Choroid plexus epithelial cell (primary cell): ENCODE data around the gene MARCHF6.

Experiments
- DNase-seq: peaks from one replicate; pipeline ENCODE4 v3.0.0-alpha.2; 2010; ENCODE audit warnings: low read depth
- H3K4me3 ChIP-seq: 2 replicates; pipeline ENCODE4 v1.5.1; 2011; ENCODE audit warnings: low read depth, mild to moderate bottlenecking, control low read depth, low read length, moderate library complexity
- TF ChIP-seq, protein P1 (sequence below): conservative IDR thresholded peaks from 2 replicates; pipeline ENCODE4 v1.5.1; 2011; ENCODE audit warnings: low read depth, mild to moderate bottlenecking, control low read depth, inconsistent platforms, low read length, moderate library complexity

MARCHF6 gene

DNA sequence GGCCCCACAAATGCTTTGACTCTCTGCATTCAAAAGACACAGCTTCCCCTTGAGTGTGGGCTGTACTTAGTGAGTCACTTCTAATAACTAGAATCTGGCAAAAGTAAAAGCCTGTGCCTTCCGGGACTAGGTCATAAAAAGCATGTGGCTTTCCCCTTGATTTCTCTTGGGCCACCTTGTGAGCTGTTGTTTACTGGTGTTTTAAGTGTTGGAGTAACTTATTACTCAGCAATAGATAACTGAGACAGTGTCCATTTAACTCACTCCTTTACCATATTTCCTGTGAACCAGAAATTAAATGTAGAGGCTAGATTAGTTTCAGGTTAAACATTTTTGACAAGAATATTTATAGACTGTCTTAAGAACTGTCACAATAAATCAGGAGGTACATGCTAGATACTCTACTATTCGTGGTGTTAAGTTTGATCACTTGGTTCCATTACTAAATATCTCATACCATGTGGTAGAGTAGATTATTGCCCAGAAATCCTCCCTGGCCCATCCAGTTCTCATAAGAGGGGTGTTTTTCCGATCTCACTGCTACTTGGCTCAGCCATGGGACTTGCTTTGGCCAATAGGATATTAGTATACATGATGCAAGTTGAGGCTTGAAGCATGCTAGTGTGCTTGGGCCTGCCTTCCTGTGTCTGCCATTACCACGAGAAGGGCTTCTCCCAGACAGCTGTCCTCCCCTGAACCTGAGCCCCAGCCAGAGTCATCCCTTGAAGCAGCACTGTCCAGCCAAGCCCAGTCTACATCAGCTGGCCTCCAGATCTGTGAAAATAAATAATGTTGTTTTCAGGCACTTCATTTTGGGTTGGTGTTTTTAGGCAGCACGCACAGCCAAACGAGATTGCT, 35.4 kb upstream of the MARCHF6 start:
- TF ChIP-seq, protein P1, sequence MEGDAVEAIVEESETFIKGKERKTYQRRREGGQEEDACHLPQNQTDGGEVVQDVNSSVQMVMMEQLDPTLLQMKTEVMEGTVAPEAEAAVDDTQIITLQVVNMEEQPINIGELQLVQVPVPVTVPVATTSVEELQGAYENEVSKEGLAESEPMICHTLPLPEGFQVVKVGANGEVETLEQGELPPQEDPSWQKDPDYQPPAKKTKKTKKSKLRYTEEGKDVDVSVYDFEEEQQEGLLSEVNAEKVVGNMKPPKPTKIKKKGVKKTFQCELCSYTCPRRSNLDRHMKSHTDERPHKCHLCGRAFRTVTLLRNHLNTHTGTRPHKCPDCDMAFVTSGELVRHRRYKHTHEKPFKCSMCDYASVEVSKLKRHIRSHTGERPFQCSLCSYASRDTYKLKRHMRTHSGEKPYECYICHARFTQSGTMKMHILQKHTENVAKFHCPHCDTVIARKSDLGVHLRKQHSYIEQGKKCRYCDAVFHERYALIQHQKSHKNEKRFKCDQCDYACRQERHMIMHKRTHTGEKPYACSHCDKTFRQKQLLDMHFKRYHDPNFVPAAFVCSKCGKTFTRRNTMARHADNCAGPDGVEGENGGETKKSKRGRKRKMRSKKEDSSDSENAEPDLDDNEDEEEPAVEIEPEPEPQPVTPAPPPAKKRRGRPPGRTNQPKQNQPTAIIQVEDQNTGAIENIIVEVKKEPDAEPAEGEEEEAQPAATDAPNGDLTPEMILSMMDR, result no peak
- no peak overlapping the region for H3K4me3 ChIP-seq
- no peak for DNase-seq

DNA sequence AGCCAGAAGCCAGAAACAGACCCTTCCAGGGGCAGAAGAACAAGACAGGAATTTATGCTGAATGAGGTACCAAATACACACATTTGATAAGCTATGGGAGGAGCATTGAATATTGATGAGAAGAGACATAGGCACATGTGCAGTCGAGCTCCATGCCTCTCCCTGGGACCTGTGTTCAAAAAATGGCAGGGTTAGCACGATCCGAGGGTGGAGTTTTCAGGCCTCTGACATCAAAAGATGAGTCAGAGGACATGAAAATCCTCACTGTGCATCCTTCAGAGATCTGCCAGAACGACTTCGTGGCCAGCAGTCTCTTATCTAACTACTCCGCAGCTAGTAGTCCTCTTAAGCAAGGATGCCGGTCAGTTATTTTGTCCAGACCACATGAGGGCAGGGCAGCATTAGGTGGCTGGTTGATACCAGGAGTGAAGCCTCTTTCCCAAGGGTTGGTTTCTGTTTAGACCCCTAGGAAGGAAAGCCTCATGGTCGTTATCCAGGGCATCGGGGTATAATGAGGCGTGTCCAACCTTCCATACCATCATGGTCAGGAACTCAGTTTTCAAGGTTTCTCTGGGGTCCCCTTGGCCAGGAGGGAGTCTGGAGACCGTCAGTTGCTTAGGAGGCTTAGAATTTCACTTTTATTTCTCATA, 34.2 kb upstream of the MARCHF6 start:
- TF ChIP-seq, protein P1, result peak; percentile 53
- DNase-seq, result peak; percentile 90
- no peak overlapping the region for H3K4me3 ChIP-seq

DNA sequence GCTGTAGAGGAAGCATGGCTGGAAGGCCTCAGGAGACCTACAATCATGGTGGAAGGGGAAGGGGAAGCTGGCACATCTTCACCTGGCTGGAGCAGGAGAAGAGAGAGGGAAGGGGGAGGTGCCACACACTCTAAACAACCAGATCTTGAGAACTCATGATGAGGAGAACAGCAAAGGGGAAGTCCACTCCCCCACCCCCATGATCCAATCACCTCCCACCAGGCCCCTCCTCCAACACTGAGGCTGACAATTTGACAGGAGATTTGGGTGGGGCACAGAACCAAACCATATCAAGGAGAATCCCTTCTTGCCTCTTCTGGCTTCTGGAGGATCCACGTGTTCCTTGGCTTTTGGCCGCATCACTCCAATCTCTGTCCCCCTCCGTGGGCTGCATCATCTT, 32.7 kb upstream of the MARCHF6 start:
- no peak overlapping the region for H3K4me3 ChIP-seq
- no peak for DNase-seq
- TF ChIP-seq, protein P1, result no peak

DNA sequence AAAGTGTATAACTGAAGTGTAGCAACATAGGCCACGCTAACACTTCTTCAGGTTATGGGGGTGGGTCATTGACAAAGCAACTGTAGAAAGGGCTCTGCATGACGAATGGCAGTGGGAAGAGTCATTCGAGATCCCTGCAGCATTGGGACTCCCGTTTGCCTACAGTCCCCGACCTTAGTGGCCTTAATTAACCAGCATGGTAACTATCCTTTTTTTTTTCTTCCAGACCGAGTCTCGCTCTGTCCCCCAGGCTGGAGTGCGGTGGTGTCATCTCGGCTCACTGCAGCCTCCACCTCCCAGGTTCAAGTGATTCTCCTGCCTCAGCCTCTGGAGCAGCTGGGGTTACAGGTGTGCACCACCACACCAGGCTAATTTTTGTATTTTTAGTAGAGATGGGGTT, 31.6 kb upstream of the MARCHF6 start:
- H3K4me3 ChIP-seq, result no peak overlapping the region
- TF ChIP-seq, protein P1, result no peak
- DNase-seq, result no peak

DNA sequence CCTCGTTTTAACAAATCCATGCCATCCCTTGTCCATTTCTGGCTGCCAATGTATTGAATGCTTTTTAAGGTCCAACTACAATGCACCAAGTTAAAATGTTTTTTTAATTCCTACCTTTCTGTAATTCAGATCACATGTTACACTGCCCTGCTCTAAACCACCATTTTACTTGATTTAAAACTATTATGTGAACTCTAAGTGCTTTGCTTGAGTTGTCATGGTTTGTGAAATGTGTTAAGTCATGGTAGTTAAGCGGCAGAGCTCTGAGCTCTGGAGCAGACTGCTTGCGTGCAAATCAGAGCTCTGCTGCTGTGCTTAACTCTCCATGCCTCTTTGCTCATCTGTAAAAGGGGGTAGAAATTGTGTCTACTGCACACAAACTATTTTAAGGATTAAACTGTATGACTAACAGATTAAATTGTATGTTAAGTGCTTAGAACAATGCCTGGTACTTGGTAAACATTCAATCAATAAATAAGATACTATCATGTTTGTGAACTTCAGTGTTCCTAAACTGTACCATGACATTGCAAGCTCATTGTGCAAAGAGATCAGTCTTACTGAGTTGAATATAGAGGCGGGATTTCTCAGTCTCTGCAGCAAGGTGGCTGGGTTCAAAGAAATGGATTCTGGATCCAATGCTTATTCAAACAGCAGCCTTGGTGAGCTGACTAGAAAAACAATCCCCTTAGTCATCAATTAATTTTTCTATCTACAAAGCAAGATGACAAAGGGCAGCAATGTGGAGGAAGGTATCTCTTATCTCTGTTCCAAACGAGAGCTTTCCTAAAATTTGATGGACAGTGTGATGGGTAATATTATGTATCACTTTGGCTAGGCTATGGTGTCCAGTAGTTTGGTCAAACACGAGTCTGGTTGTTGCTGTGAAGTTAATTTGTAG, 29.7 kb upstream of the MARCHF6 start:
- no peak for DNase-seq
- TF ChIP-seq, protein P1, result no peak
- no peak overlapping the region for H3K4me3 ChIP-seq

DNA sequence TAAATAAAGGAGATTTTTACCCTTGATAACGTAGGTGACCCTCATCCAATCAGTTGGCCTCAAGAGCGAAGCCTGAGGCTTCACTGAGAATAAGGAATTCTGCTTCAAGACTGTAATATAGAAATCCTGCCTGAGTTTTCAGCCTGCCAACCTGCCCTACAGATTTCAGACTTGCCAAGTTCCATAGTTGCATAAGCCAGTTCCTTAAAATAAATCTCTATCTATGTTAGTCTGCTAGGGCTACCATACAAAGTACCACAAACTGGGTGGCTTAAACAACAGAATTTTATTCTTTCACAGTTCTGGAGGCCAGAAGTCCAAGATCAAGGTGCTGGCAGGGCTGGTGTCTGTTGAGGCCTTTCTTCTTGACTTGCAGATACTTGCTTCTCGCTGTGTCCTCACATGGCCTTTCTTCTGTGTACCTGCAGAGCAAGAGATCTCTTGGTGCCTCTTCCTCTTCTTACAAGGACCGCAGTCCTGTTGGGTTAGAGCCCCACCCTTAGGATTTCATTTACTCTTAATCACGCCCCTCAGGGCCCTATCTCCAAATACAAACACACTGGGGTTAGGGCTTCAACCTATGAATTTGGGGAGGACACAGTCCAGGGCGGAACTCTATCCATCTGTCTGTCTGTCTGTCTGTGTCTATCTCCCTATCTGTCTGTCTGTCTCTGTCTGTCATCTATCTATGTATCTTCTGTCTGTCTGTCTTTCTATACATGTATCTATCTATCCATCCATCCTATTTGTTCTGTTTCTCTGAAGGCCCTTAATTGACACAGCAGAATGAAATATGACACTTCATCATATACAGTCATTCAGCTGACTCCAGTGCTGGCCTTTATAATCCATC, 28.8 kb upstream of the MARCHF6 start:
- TF ChIP-seq, protein P1, result no peak
- no peak for DNase-seq
- H3K4me3 ChIP-seq, result no peak overlapping the region
